Natural killer cell (primary cell): ENCODE data around the gene PCF11. TPM values are rescaled to one million over a fixed set of nuclear protein-coding genes. Genes with fewer than 3 reads are reported as not detected.

Experiments
- ATAC-seq, 3 donors: fragments of 150-1000 bp in 2 of 3; fragments of 200-7000 bp in 1 of 3; cut with Tn5 transposase; 1 replicate in 1 of 3; 2 replicates in 2 of 3; pipeline ENCODE4 v1.10.0; 2021; ENCODE audit warnings: mild to moderate bottlenecking in 2 of 3, moderate library complexity in 2 of 3
- DNase-seq, 2 donors: peaks; one replicate each; pipeline versions ENCODE4 v3.0.0 to v3.0.0-alpha.2; 2013 to 2021; ENCODE audit warnings: mixed read lengths in 1 of 2
- H3K27ac ChIP-seq: one replicate; pipeline ENCODE4 v1.5.1; 2013; ENCODE audit warnings: mild to moderate bottlenecking, low read length
- H3K27me3 ChIP-seq: one replicate; pipeline ENCODE4 v1.6.1; 2013; ENCODE audit warnings: low read length; ENCODE audit not compliant: control insufficient read depth, insufficient read depth
- H3K36me3 ChIP-seq: one replicate; pipeline ENCODE4 v1.6.1; 2013; ENCODE audit warnings: low read length; ENCODE audit not compliant: control insufficient read depth, insufficient read depth
- H3K4me1 ChIP-seq: one replicate; pipeline ENCODE4 v1.6.1; 2013; ENCODE audit warnings: low read length; ENCODE audit not compliant: control insufficient read depth, insufficient read depth
- H3K4me3 ChIP-seq: one replicate; pipeline ENCODE4 v1.5.1; 2013; ENCODE audit warnings: low read length
- H3K9me3 ChIP-seq: one replicate; pipeline ENCODE4 v1.6.1; 2013; ENCODE audit warnings: low read length; ENCODE audit not compliant: control insufficient read depth, insufficient read depth
- H3K27ac Mint-ChIP-seq, 2 donors: one replicate each; pipeline ENCODE4 v1.8.0; 2022; ENCODE audit warnings: mild to moderate bottlenecking in 2 of 2, mixed read lengths in 2 of 2, moderate library complexity in 1 of 2
- H3K27me3 Mint-ChIP-seq, 2 donors: one replicate each; pipeline ENCODE4 v1.8.0; 2022; ENCODE audit warnings: low read depth in 2 of 2, mixed read lengths in 2 of 2
- H3K36me3 Mint-ChIP-seq: one replicate; pipeline ENCODE4 v1.8.0; 2022; ENCODE audit warnings: mixed read lengths
- H3K4me1 Mint-ChIP-seq, 2 donors: one replicate each; pipeline ENCODE4 v1.8.0; 2022; ENCODE audit warnings: mixed read lengths in 2 of 2
- H3K4me3 Mint-ChIP-seq: one replicate; pipeline ENCODE4 v1.8.0; 2022; ENCODE audit warnings: mild to moderate bottlenecking, moderate library complexity, mixed read lengths
- H3K9me3 Mint-ChIP-seq, 2 donors: one replicate each; pipeline ENCODE4 v1.8.0; 2022; ENCODE audit warnings: mixed read lengths in 2 of 2
- WGBS: methylation state at CpG from one replicate; pipeline ENCODE4 v1.1.7; 2013; ENCODE audit warnings: missing lambda C conversion rate; ENCODE audit not compliant: insufficient coverage; 5-methylcytosine and 5-hydroxymethylcytosine counted together
- intact Hi-C: fragments of 100-400 bp; cut with micrococcal nuclease; formaldehyde crosslinking; loops from one replicate; pipeline ENCODE4 v1.14.2; 2022
- total RNA-seq, 4 donors: library from RNA; stranded (reverse); fragments of 120-200 nt in 1 of 4; gene quantifications; one replicate each; pipeline versions ENCODE4 v1.2.3 to v1.2.4, GENCODE V29; 2013 to 2022
- TF ChIP-seq, protein P1 (sequence below): fragments of 200-600 bp; IDR thresholded peaks from one replicate; pipeline ENCODE4 v1.8.0; 2022; ENCODE audit warnings: antibody characterized with exemption

PCF11 gene
- total RNA-seq, 3 donors from 2014 or later (not counting 1 experiment from before 2014, with no cell fraction given), result 161 to 190 (median 161) TPM

- H3K4me1 ChIP-seq, result peaks cover 20% of the 10 kb centered on the region
- peaks cover 15% of the 10 kb centered on the region for H3K36me3 ChIP-seq
- Mint-ChIP-seq H3K27me3 (no peaks in the 10 kb centered on the region), H3K36me3 (peaks cover 7% of the 10 kb centered on the region), H3K9me3 (no peaks in the 10 kb centered on the region), H3K4me3 (peak overlapping the region; percentile 95), H3K4me1 (peaks cover 42 to 44% of the 10 kb centered on the region in 2 donors), H3K27ac (peak overlapping the region; percentile 99 to 100)
- H3K4me3 ChIP-seq, result peak overlapping the region; percentile 76
- no peak for ATAC-seq
- H3K27ac ChIP-seq, result peak overlapping the region; percentile 96
- WGBS, result 3% methylated on average over 9 of the region's 15 CpGs
- H3K27me3 ChIP-seq, result no peaks in the 10 kb centered on the region
- intact Hi-C loops, result no loop called here
- TF ChIP-seq, protein P1, sequence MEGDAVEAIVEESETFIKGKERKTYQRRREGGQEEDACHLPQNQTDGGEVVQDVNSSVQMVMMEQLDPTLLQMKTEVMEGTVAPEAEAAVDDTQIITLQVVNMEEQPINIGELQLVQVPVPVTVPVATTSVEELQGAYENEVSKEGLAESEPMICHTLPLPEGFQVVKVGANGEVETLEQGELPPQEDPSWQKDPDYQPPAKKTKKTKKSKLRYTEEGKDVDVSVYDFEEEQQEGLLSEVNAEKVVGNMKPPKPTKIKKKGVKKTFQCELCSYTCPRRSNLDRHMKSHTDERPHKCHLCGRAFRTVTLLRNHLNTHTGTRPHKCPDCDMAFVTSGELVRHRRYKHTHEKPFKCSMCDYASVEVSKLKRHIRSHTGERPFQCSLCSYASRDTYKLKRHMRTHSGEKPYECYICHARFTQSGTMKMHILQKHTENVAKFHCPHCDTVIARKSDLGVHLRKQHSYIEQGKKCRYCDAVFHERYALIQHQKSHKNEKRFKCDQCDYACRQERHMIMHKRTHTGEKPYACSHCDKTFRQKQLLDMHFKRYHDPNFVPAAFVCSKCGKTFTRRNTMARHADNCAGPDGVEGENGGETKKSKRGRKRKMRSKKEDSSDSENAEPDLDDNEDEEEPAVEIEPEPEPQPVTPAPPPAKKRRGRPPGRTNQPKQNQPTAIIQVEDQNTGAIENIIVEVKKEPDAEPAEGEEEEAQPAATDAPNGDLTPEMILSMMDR, result no peak
- peak in 1 of 2 donors; percentile 41 for DNase-seq
- H3K9me3 ChIP-seq, result no peaks in the 10 kb centered on the region
Measured at GRCh38 chr11:83158965-83159901, 2.3 kb downstream of the PCF11 start.

DNA sequence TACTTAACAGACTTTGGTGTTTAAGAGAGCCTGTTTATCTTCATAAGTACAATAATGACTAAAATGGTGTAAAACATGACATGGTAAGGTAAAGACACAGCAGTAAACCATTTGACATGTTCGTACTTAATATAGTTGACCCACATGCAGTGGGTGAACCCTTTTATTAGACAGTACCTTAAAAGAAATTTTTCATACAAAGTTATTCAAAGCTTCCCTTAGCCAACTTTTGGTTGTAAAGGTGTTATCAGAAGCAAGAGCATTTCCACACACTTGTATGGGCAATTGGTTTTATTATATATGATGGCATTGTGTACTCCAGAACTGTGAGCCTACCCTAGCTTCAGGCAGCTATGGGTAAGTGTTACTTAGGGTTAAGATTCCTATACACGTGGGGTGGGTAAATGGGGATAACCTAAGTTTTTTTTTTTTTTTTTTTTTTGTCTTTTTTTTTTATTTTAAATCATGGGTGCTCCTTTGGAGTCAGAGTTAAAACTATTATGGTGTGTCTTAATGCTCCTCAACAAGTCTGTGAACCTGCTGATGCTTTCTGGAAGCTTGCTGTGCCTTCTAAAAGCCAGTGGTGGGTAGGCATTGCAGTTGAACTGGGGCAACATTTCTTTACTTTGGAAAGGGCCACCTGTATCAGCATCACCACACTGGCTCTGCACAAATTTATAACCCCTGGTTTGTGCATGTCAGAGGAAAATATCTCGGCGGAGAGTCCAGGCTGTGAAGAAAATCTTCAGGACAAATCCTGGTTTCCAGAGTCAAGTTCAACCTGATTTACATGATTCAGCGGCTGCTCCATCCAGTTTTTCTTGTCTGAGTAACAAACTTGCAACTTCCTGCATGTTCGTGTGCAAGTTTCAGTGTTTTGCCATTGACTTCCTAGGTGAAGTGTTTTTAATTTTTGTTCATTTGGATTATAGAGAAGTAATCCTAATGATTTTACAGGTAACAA, 3.3 kb downstream of the PCF11 start:
- H3K36me3 Mint-ChIP-seq, result peaks cover 7% of the 10 kb centered on the region
- Histone ChIP-seq H3K4me1 (peaks cover 20% of the 10 kb centered on the region), H3K27me3 (no peaks in the 10 kb centered on the region), H3K4me3 (peak overlapping the region; percentile 76), H3K9me3 (no peaks in the 10 kb centered on the region), H3K27ac (peak overlapping the region; percentile 96), H3K36me3 (peaks cover 24% of the 10 kb centered on the region)
- no peaks in the 10 kb centered on the region for H3K9me3 Mint-ChIP-seq
- ATAC-seq, result no peak
- intact Hi-C loops, result no loop called here
- TF ChIP-seq, protein P1, result no peak
- peak overlapping the region; percentile 99 to 100 for H3K27ac Mint-ChIP-seq
- peak overlapping the region; percentile 95 for H3K4me3 Mint-ChIP-seq
- H3K27me3 Mint-ChIP-seq, result no peaks in the 10 kb centered on the region
- WGBS, result 16% methylated on average over 6 of the region's 6 CpGs
- H3K4me1 Mint-ChIP-seq, result peaks cover 42 to 44% of the 10 kb centered on the region in 2 donors
- DNase-seq, result peak in 1 of 2 donors; percentile 42

- no peaks in the 10 kb centered on the region for H3K9me3 Mint-ChIP-seq
- ATAC-seq, result no peak
Measured at GRCh38 chr11:83161610-83162199, 4.8 kb downstream of the PCF11 start.

More at GRCh38 chr11:83161610-83162199, 4.8 kb downstream of the PCF11 start:
- no peaks in the 10 kb centered on the region for H3K9me3 ChIP-seq
- H3K36me3 ChIP-seq, result peaks cover 36% of the 10 kb centered on the region
- H3K36me3 Mint-ChIP-seq, result peaks cover 19% of the 10 kb centered on the region
- 57% methylated on average over 1 of the region's 1 CpG for WGBS
- TF ChIP-seq, protein P1, result no peak
- H3K27me3 Mint-ChIP-seq, result no peaks in the 10 kb centered on the region
- H3K4me3 Mint-ChIP-seq, result peak overlapping the region; percentile 95
- no peaks in the 10 kb centered on the region for H3K27me3 ChIP-seq
- no peak overlapping the region for H3K4me3 ChIP-seq
- H3K27ac ChIP-seq, result peak overlapping the region; percentile 62
- H3K4me1 Mint-ChIP-seq, result peaks cover 52 to 54% of the 10 kb centered on the region in 2 donors
- DNase-seq, result no peak
- peaks cover 14% of the 10 kb centered on the region for H3K4me1 ChIP-seq
- peak overlapping the region; percentile 99 to 100 for H3K27ac Mint-ChIP-seq
- intact Hi-C loops, result no loop called here
